CD4-positive, alpha-beta T cell treated with Interleukin-17A for 4 hours (primary cell): Measurements from ENCODE around the gene ZNF630.
"Not testable (repeated sequence)": the region's sequence is repeated elsewhere in the genome, so short reads cannot be mapped to it uniquely, and the experiment has no call there.

Experiments
- DNase-seq: peaks from one replicate; pipeline ENCODE4 v3.0.0-alpha.2; 2020; ENCODE audit warnings: mixed read lengths

The ZNF630 gene

GRCh38 chrX:48028091-48028490 lies 43.3 kb downstream of the ZNF630 start:
- no peak for DNase-seq

- DNase-seq: not testable (repeated sequence)
These were observed 43.9 kb downstream of the ZNF630 start for GRCh38 chrX:48027545-48027944.

DNA sequence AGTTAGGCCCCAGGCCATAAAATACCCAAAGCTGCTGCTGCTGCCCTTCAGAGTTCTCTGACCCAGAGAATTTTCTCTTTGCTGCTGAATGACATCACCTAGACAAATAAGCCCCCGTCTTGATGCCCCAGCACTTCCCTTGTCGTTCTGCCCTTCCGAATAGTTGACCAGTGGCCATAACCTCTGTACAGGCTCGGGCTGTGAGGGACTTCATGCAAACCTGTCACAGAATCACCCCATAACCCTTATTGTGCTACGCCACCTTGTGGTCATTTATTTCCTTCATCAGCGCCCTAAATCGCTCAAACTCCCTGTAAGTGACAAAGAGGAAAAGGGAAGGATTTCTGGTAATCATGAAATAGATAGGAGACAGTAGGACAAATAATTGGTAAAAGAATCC lies 45.9 kb downstream of the ZNF630 start:
- DNase-seq: peak; percentile 54

DNA sequence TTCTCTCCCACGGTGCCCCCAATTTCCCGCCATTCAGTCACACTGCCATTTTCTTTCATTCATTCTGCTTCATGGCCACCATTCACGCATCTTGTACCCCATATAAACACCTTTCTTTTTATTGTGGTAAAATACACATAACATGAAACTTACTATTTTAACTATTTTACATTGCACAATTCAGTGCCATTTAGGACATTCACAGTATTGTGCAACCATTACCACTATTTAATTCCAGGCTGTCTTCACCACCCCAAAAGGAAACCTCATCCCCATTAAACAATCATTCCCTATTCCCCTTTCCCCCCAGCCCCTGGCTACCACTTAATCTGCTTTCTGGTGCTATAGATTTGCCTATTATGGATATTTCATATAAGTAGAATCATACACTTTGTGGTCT lies 48.7 kb downstream of the ZNF630 start:
- no peak for DNase-seq

DNA sequence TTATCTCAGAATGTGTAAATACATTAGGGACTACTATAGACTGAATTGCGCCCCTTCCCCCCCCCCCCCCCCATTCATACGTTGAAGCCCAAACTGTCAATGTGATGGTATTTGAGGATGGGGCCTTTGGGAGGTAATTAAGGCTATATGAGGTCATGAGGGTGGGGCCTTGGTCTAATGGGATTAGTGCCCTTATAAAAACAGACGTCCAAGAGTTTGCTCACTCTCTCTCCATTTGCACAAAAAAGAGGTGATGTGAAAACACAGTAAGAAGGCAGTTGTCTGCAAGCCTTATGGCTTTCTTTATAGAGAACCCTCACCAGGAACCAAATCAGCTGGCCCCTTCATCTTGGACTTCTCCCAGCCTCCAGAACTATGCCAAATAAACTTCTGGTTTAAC lies 49.3 kb downstream of the ZNF630 start:
- no peak for DNase-seq

- peak; percentile 81 for DNase-seq
These were observed 50.2 kb downstream of the ZNF630 start for GRCh38 chrX:48021026-48021900.

- peak; percentile 34 for DNase-seq
These were observed 51.0 kb downstream of the ZNF630 start for GRCh38 chrX:48020472-48020871.

DNA sequence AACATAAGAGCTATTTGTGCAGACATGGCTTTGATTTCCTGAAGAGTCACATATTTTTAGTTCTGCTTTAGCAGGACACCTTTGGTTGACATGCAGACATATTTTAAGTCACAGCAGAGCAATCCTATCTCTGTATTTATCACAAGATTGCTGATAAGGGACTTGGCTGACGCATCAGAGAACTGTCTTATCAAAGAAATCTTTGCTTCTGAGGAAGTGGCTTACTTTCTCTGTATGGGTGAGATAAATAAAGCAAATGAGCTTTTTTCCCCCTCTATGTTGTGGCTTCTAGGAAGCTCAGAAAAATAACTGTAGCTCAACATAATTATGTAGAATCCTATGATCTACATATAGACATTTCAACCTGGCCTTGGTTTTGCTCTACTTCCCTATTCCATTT lies 51.5 kb downstream of the ZNF630 start:
- DNase-seq: not testable (repeated sequence)

- not testable (repeated sequence) for DNase-seq
These were observed 54.7 kb downstream of the ZNF630 start for GRCh38 chrX:48016583-48017310.

GRCh38 chrX:48009445-48009960 lies 61.9 kb downstream of the ZNF630 start:
- DNase-seq: not testable (repeated sequence)
